Sigmoid colon (tissue), 4 donors: ENCODE data around the gene OXCT2.

Source experiments
- EP300 ChIP-seq, 4 donors: sonication (generic); formaldehyde crosslinking; IDR thresholded peaks; one replicate each; pipeline ENCODE4 v1.6.1; 2017; ENCODE audit warnings: antibody characterized with exemption in 4 of 4
- TF ChIP-seq, protein P1 (sequence below), 4 experiments: fragments of 450-650 bp in 3 of 4; fragments of 200-600 bp in 1 of 4; IDR thresholded peaks; one replicate each; pipeline ENCODE4 v1.5.1; 2016 to 2019; ENCODE audit warnings: antibody characterized with exemption in 4 of 4, mild to moderate bottlenecking in 3 of 4, moderate library complexity in 2 of 4

DNA sequence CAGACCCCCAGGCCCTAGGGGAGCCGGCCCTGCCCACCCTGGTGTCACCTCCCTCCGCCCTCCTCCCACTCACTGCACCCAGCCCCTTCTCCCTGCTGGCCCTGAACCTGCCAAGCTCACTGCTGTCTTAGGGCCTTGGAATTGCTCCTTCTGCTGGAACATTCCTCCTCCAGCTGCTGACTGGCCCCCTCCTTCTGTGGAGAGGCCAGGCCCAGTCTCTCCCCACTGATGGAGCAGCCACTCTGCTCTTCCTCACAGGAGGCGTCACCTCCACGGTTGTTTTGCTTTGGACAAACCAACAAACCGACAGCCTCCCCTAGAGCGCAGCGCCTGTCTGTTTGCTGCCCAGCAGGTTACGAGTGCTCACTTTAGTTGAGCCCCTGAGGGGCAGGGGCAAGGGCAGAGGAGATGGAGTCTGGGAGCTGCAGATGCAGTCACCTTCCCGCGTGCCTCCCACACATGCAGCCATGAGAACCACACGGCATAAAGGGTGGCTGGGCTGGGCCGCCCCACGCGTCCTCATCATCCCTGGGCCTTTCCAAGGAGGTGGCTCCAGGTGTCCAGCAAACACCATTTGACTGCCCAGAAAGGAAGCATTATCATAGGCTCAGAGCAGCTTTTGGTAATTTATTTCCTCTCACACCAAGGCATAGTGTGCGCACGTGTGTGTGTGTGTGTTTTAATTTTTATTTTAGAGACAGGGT, 9.4 kb downstream of the OXCT2 start:
- TF ChIP-seq, protein P1, sequence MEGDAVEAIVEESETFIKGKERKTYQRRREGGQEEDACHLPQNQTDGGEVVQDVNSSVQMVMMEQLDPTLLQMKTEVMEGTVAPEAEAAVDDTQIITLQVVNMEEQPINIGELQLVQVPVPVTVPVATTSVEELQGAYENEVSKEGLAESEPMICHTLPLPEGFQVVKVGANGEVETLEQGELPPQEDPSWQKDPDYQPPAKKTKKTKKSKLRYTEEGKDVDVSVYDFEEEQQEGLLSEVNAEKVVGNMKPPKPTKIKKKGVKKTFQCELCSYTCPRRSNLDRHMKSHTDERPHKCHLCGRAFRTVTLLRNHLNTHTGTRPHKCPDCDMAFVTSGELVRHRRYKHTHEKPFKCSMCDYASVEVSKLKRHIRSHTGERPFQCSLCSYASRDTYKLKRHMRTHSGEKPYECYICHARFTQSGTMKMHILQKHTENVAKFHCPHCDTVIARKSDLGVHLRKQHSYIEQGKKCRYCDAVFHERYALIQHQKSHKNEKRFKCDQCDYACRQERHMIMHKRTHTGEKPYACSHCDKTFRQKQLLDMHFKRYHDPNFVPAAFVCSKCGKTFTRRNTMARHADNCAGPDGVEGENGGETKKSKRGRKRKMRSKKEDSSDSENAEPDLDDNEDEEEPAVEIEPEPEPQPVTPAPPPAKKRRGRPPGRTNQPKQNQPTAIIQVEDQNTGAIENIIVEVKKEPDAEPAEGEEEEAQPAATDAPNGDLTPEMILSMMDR (IDR thresholded peaks at IDR 0.05), result no peak
- TF ChIP-seq EP300 (IDR thresholded peaks at IDR 0.05), result no peak
